HepG2 (cell line): ENCODE data around the gene ADSS1. TPM values are rescaled to one million over a fixed set of nuclear protein-coding genes. Genes with fewer than 3 reads are reported as not detected.

ENCODE experiments used
- ATAC-seq: fragments of 200-7000 bp; cut with Tn5 transposase; 3 replicates; pipeline ENCODE4 v1.9.1; 2020; ENCODE audit warnings: mild to moderate bottlenecking, moderate library complexity
- BruUV-seq: library from RNA; stranded (reverse); fragments of 400-500 nt; replicated peaks from 2 replicates; lab custom pipeline; 2021; lab: Mats Ljungman, UMichigan
- CTCF ChIA-PET: fragments of 300-600 bp; formaldehyde crosslinking; extraction: SDS; loops from one replicate; lab custom pipeline; 2021; ENCODE audit warnings: low total read pairs, inconsistent platforms, low intra/inter-chr PET ratio; lab: Yijun Ruan, JAX
- POLR2A ChIA-PET: fragments of 350-600 bp; sonication (Branson Sonifier 250); formaldehyde crosslinking; loops from one replicate; lab custom pipeline; 2020; ENCODE audit warnings: antibody characterized with exemption, inconsistent platforms; lab: Yijun Ruan, JAX
- DNase-seq: peaks from one replicate; pipeline ENCODE4 v3.0.0-alpha.2; 2015; ENCODE audit warnings: low spot score
- FAIRE-seq: peaks from 3 replicates; lab custom pipeline; 2011; peaks lifted over from hg19 to GRCh38; lab: Jason Lieb, UNC
- H2AFZ ChIP-seq: one replicate; pipeline ENCODE4 v1.6.1; 2011; ENCODE audit warnings: low read length, inconsistent platforms
- H3K27ac ChIP-seq: fragments of 300-600 bp; 3 replicates; pipeline ENCODE4 v1.8.0; 2011; ENCODE audit warnings: mixed run types, mild to moderate bottlenecking, mixed read lengths, low read length, inconsistent platforms; ENCODE audit not compliant: insufficient read depth; ENCODE audit errors: extremely low read length
- H3K27me3 ChIP-seq, 2 experiments: fragments of 200-600 bp in 1 of 2; 2 replicates in 1 of 2; 3 replicates in 1 of 2; pipeline versions ENCODE4 v1.6.0 to v1.8.0; 2011; ENCODE audit warnings: low read length in 2 of 2, mild to moderate bottlenecking in 2 of 2, moderate library complexity in 2 of 2, inconsistent platforms in 1 of 2; ENCODE audit not compliant: insufficient read depth in 2 of 2, control insufficient read depth in 1 of 2
- H3K36me3 ChIP-seq, 2 experiments: fragments of 200-600 bp in 1 of 2; replicated peaks in 1 of 2; 2 replicates in 1 of 2; 3 replicates in 1 of 2; pipeline versions ENCODE4 v1.5.1 to v1.8.0; 2011; ENCODE audit warnings: low read length in 2 of 2, inconsistent platforms in 1 of 2; ENCODE audit not compliant: insufficient read depth in 2 of 2, control insufficient read depth in 1 of 2
- H3K4me1 ChIP-seq: 2 replicates; pipeline ENCODE4 v1.5.1; 2012; ENCODE audit warnings: low read length, inconsistent platforms; ENCODE audit not compliant: insufficient read depth
- H3K4me2 ChIP-seq: 2 replicates; pipeline ENCODE4 v1.6.0; 2011; ENCODE audit warnings: low read depth, low read length, inconsistent platforms
- H3K4me3 ChIP-seq, 3 experiments: fragments of 200-600 bp in 1 of 3; sonication (generic), shearing (Covaris generic) in 1 of 3; replicated peaks in 1 of 3; 2 replicates each; pipeline ENCODE4 v1.5.1; 2011 to 2016; ENCODE audit warnings: low read length in 3 of 3, inconsistent platforms in 2 of 3, low read depth in 2 of 3, mild to moderate bottlenecking in 2 of 3, control low read depth in 1 of 3, mixed read lengths in 1 of 3; ENCODE audit not compliant: insufficient read depth in 1 of 3
- H3K79me2 ChIP-seq: one replicate; pipeline ENCODE4 v1.6.1; 2011; ENCODE audit warnings: low read length, inconsistent platforms; ENCODE audit not compliant: insufficient read depth
- H3K9ac ChIP-seq: 2 replicates; pipeline ENCODE4 v1.6.0; 2011; ENCODE audit warnings: mild to moderate bottlenecking, low read depth, low read length, inconsistent platforms; ENCODE audit not compliant: insufficient read depth
- H3K9me3 ChIP-seq: 2 replicates; pipeline ENCODE4 v1.5.1; 2012; ENCODE audit warnings: mild to moderate bottlenecking, low read length
- H4K20me1 ChIP-seq: 2 replicates; pipeline ENCODE4 v1.6.0; 2011; ENCODE audit warnings: inconsistent platforms, mild to moderate bottlenecking, low read length, moderate library complexity; ENCODE audit not compliant: insufficient read depth
- AGO2 ChIP-seq: fragments of 200-400 bp; formaldehyde crosslinking; optimal IDR thresholded peaks from 2 replicates; pipeline ENCODE3; 2017; ENCODE audit warnings: mild to moderate bottlenecking, low read depth, low read length, moderate library complexity
- ELF3 ChIP-seq: IDR thresholded peaks from 2 replicates; pipeline ENCODE4 v1.6.1; 2016; ENCODE audit warnings: missing genetic modification reagents, missing compliant biosample characterization
- KAT2B ChIP-seq: fragments of 150-350 bp; IDR thresholded peaks from 2 replicates; pipeline ENCODE4 v1.6.1; 2014; ENCODE audit warnings: low read depth, low read length, borderline replicate concordance
- MXI1 ChIP-seq: IDR thresholded peaks from 3 replicates; pipeline ENCODE4 v1.6.1; 2012; ENCODE audit warnings: low read depth, low read length, inconsistent platforms, borderline replicate concordance
- PREB ChIP-seq: sonication (generic); formaldehyde crosslinking; IDR thresholded peaks from 2 replicates; pipeline ENCODE4 v1.4.0; 2020; ENCODE audit warnings: missing genetic modification reagents
- SMC3 ChIP-seq: IDR thresholded peaks from 2 replicates; pipeline ENCODE4 v1.6.1; 2011; ENCODE audit warnings: low read length, improper control_type of control experiment
- ZNF451 ChIP-seq: sonication (generic); formaldehyde crosslinking; IDR thresholded peaks from 2 replicates; pipeline ENCODE4 v1.5.0; 2020; ENCODE audit warnings: mild to moderate bottlenecking, missing genetic modification reagents
- WGBS: methylation state at CpG from one replicate; pipeline ENCODE4 v1.1.6; 2017; ENCODE audit warnings: low lambda C conversion rate; 5-methylcytosine and 5-hydroxymethylcytosine counted together
- in situ Hi-C: cut with HindIII; loops from 2 replicates; pipeline ENCODE4 v1.10.0; 2017; ENCODE audit warnings: low pct_unique_long_range_greater_than_20kb; ENCODE audit not compliant: extremely low pct_ligation_motif_present
- intact Hi-C: fragments of 100-400 bp; cut with micrococcal nuclease; formaldehyde crosslinking; loops from one replicate; pipeline ENCODE4 v1.10.0; 2022; ENCODE audit not compliant: unreplicated experiment
- polyA plus RNA-seq, 8 experiments: library from polyadenylated mRNA; depleted of rRNA in 3 of 8; stranded (reverse) in 7 of 8; unstranded in 1 of 8; fragments of >200 nt; fragmentation: Illumina TruSeq in 4 of 8; extraction: Trizol in 4 of 8; gene quantifications; 2 replicates each; pipeline versions ENCODE4 v1.2.1 to v1.2.3, GENCODE V29; 2011 to 2016; ENCODE audit warnings: low read depth in 4 of 8, missing spikeins in 1 of 8, mixed read lengths in 1 of 8; ENCODE audit not compliant: insufficient read depth in 1 of 8
- total RNA-seq, 5 experiments: library from RNA; depleted of rRNA; stranded (reverse); fragments of >200 nt; fragmentation: Illumina TruSeq; extraction: Trizol; gene quantifications; 2 replicates each; pipeline ENCODE4 v1.2.3, GENCODE V29; 2016; ENCODE audit warnings: low read depth in 1 of 5

ADSS1 gene
- total and polyA plus RNA-seq, 2 of the 13 experiments (the other 11 are each of a cell fraction or from before 2014, with no cell fraction given): 1.0 to 36.7 TPM

- Histone ChIP-seq H2AFZ (no peak overlapping the region), H3K27ac (no peak overlapping the region), H3K36me3 (peaks cover 1 to 5% of the 10 kb centered on the region in 2 experiments; a peak in 1 of 5 replicates), H3K27me3 (no peaks in the 10 kb centered on the region), H3K4me2 (no peak overlapping the region), H3K4me3 (no peak overlapping the region), H3K9ac (no peak overlapping the region), H3K4me1 (peaks cover 28% of the 10 kb centered on the region), H4K20me1 (no peaks in the 10 kb centered on the region), H3K79me2 (no peaks in the 10 kb centered on the region), H3K9me3 (no peaks in the 10 kb centered on the region)
- FAIRE-seq (no peak), ATAC-seq (no peak), DNase-seq (no peak)
- in situ Hi-C loops: no loop called here
- no peak for TF ChIP-seq MXI1
- TF ChIP-seq ELF3: no peak
- 97% methylated on average over 5 of the region's 11 CpGs for WGBS
- POLR2A ChIA-PET: no interaction called here
- no TSS peak for BruUV-seq
- intact Hi-C loops: no loop called here
- CTCF ChIA-PET: no interaction called here
Measured at GRCh38 chr14:104718871-104719270, 5.2 kb upstream of the ADSS1 start.

GRCh38 chr14:104719343-104719742 is 4.7 kb upstream of the ADSS1 start:
- H3K4me3 ChIP-seq: no peak overlapping the region
- POLR2A ChIA-PET: no interaction called here
- in situ Hi-C loops: no loop called here

More at GRCh38 chr14:104719343-104719742, 4.7 kb upstream of the ADSS1 start:
- Histone ChIP-seq H3K4me2 (no peak overlapping the region), H3K79me2 (no peaks in the 10 kb centered on the region), H3K9ac (no peak overlapping the region), H3K36me3 (peaks cover 1 to 2% of the 10 kb centered on the region in 2 experiments; a peak in 1 of 5 replicates), H3K9me3 (no peaks in the 10 kb centered on the region), H4K20me1 (no peaks in the 10 kb centered on the region), H3K27me3 (no peaks in the 10 kb centered on the region), H3K4me1 (peaks cover 28% of the 10 kb centered on the region), H2AFZ (no peak overlapping the region), H3K27ac (no peak overlapping the region)
- no CpG with 5 or more reads among the region's 15 CpGs for WGBS
- no peak for ATAC-seq
- FAIRE-seq: no peak
- BruUV-seq: no TSS peak
- no peak for TF ChIP-seq ZNF451
- TF ChIP-seq AGO2: peak; percentile 66
- TF ChIP-seq SMC3: no peak
- TF ChIP-seq PREB (CRISPR knock-in tag): no peak
- no peak for TF ChIP-seq KAT2B
- DNase-seq: no peak
- CTCF ChIA-PET: no interaction called here
- intact Hi-C loops: no loop called here
